HG03354 (cell line): ENCODE data around the gene SYCP2L.
"Not testable (repeated sequence)": the region's sequence is repeated elsewhere in the genome, so short reads cannot be mapped to it uniquely, and the experiment has no call there.

Source experiments
- ATAC-seq: cut with Tn5 transposase; IDR thresholded peaks from one replicate; pipeline ENCODE4 v1.9.1; 2021; ENCODE audit warnings: mild to moderate bottlenecking; ENCODE audit not compliant: unreplicated experiment, poor library complexity, severe bottlenecking

SYCP2L gene

DNA sequence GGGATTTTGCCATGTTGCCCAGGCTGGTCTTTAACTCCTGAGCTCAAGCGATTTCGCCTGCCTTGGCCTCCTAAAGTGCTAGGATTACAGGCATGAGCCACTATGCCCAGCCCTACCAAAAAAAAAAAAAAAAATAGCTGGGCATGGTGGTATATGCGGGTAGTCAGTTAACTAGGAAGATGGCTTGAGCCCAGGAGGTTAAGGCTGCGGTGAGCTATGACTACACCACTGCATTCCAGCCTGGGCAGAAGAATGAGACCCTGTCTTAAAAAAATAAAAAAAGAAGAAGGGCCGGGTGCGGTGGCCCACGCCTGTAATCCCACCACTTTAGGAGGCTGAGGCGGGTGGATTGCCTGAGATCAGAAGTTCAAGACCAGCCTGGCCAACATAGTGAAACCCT lies 107.0 kb downstream of the SYCP2L start:
- no peak for ATAC-seq

DNA sequence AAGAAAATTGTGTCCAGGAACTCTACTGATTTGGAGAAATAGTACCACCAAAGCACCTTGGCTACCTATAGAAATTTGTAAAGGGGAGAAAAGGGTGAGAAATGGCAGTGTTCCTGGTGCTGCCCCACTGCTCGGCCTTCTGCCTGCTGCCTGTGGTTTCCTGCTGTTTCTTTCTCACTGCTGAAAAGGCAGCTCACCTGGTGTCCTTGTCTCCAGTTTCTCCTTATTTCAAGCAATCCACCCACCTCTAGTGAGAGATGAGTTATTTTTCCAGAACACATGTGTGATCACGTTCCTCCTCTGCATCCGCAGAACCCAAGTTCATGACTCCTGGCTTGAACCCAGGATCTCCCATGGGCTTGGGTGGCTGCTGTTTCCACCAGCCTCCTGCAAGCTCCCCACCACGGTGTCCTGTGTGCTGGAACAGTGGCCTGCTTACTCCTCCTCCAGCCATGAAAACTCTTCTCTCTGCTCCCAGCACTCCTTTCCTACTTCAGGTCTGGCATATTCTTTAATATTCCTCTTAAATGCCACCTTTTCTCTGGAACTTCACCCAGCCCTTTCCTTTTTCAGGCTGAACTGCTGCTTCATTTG lies 108.4 kb downstream of the SYCP2L start:
- no peak for ATAC-seq

DNA sequence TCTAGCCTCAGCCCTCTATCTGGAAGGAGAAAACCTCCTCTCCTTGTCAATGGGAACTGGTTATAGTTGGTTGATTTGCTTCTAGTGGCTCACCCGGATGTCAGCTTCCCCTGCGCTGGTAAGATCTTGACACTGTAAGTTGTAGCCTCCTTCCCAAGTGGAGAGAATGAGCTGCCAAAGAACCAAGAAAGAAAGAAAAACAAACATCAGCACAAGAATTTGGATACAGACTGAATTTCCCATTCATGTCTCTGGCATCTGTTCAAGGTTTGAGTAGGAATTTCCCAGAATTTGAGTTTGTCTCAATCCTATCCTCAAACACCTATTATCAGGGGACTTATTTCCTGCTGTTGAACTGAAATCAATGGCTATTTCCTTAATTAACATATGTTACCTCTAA lies 113.1 kb downstream of the SYCP2L start:
- no peak for ATAC-seq

DNA sequence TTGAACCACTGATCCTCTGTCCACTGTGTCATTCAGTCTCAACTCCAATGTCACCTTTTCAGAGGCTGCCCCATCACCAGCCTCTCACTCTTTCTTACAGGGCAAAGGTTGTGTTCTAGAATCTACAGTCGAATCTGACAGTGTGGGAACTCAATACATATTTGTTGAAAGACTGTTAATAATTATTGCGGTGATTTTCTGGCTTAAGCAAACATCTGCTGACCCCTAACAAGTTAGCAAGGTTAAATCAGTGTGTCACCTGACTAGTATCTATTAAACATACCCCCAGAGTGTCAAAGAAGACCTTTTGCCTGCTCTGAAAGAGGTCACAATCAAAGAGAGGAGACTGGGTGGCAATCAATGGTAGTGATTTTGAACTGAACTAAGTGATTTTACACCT lies 115.3 kb downstream of the SYCP2L start:
- no peak for ATAC-seq

DNA sequence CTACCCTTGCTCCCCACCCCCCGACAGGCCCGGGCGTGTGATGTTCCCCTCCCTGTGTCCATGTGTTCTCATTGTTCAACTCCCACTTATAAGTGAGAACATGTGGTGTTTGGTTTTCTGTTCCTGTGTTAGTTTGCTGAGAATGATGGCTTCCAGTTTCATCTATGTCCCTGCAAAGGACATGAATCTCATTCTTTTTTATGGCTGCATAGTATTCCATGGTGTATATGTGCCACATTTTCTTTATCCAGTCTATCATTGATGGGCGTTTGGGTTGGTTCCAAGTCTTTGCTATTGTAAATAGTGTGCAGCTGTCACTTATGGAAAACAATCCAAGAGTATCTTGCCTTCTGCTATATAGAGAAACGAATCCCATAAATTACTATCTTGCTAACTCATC lies 116.4 kb downstream of the SYCP2L start:
- not testable (repeated sequence) for ATAC-seq

DNA sequence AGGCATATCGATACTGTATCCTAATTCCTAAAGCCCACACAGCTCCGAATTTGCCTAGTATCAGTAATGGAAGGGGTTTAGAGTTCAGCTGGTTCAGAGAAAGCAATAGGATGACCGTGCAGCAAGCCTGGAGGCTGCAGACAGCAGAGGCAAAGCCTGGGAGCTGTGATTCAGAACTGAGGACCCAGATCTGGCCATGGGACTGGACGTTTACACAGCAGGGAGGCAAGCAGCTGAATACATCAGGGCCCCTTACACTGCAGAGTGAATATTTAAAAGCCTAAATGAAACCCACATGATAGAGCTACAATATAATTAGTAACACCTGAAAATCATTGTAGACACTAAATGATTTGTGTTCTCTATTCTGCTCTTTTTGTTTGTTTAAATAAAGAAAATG lies 119.2 kb downstream of the SYCP2L start:
- no peak for ATAC-seq

DNA sequence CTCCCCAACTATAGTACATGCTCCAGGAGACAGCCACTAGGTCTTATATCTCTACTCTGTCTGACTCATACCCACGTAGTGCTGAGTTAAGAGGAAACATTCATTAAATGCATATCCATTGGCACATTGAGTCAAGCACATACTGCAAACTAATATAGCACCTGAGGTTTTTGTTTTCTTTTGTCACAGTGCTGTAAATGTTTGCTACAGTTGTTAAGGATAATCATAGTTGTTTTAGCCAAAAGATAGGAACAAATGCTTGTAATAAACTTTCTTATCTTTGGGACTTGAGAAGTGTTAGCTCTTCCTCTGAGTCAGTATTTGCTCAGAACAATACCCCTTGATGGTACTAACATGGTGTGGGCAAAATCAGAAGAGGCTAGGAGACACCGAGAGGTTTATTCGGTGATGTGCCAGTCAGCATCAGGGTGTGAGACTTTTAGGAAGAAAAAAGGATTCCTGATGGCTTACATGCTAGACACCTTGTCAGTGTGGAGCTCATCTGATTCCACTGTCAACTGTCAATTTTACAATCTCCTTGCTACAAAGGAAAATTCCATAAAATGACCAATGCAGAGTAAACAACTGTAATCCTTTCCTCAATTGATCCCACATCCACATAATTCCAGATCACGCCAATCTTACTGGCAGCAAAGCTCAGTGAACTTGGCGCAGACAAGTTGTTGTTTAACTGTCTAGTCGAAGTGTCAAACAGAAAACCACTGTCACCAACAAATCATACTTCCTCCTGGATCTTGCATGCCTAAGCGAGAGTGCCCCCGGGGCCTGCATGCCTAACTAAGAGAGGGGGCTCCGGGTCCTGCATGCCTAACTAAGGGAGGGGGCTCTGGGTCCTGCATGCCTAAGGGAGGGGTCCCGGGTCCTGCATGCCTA lies 121.1 kb downstream of the SYCP2L start:
- ATAC-seq: no peak

DNA sequence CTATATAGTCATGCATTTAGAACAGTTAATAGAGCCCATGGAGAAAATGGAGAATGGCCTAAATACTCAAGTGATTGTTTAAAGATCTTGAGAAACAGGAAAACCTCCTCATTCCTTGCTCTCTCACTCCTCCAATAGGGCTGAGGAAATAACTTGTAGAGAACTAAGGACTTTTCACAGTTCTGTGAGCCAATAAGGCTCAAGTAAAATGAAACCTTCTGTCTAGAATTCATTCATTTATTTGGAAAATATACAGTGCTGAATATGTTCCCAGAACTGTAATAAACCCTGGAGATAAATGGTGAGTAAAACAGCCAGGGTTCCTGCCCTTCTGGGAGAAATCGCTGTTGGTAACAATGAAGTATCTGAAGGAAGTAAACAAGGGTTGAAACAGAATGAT lies 122.0 kb downstream of the SYCP2L start:
- no peak for ATAC-seq

DNA sequence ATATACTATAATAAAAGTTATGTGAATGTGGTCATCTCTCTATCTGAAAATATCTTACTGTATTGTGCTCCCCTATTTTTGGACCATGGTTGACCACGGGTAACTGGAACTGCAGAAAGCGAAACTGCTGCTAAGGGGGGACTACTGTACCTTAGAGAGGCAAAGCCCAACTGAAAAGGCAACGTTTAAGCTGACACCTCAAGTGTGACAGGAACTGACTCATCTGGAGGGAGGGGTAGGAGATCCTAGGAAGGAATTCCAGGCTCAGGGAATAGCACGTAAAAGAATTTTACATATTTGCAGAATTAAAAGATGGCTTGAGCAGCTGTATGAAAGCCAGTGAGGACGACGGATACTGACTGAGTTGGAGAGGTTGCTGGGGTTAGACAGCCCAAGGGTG lies 122.5 kb downstream of the SYCP2L start:
- peak; percentile 73 for ATAC-seq

DNA sequence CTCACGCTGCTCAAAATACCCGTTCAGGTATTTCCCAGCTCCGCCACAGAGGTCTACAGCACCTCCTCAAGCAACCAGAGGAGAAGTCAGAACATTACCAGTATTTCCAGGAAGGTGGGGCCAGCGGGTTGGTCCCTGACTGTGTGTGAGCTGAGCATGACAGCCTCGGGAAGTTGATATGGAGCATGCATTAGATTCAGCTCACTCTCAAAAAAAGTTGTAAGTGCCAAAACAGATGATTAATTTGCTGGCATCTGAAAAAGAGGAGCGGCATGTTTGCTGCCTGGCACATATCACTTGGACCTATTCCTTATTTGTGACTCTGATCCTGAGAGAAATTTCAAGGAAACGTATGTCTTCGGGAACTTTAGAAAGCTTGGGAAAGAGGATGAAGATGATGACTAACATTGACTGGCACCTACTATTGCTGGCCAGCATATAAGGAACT lies 125.0 kb downstream of the SYCP2L start:
- ATAC-seq: no peak

DNA sequence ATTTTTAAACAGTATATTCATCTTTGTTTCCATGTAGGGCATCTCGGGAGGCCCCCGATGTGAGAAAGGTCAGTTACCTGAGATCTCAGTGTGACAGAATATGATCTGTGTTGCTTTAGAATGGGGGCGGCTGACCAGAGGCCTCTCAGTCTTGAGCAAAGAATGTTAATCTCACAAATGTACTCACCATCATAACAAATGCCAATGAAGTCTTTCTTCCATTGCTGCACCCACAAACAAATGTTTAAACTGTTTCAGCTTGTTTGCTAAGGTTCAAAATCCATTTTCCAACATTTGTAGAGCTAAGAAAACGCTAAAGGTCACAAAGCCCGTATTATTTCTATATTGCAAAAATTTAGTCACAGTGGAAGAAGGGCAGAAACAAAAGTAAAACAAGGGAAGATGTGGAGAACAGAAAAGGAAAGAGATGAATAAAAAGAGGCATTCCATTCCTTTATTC lies 125.5 kb downstream of the SYCP2L start:
- no peak for ATAC-seq

DNA sequence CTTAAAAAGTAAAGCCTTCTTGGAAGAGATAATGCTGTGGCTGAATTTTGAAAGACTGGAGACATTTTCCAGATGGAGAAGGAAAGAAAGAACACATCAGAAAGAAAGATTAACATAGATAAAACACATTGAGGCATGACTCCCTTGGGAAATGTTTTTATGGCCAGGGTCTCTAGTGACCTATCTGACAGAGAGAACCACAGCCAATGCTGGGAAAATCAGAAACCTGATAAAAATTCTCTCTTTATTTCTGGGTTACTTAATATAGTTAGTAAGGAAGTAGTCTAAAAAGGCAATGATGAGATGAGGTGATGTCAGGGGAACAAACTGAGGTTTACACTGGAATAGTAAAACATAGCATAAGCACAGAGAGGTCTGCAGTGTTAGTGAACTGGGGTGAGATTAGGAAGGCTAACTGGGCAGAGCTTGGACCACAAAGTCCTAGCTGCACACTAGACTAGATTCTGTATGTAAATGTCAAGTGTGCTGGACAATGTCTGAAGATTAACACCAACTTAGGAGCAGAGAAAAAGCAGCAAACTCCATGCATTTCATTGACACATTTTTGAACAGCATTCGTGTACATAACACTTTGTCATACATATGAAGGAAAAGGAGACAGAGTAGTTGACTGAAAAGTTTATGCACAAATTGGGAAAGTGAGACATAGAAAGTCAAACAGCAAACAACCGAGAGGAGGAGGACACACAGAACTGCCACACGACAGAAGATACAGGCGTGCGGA lies 126.3 kb downstream of the SYCP2L start:
- ATAC-seq: no peak

DNA sequence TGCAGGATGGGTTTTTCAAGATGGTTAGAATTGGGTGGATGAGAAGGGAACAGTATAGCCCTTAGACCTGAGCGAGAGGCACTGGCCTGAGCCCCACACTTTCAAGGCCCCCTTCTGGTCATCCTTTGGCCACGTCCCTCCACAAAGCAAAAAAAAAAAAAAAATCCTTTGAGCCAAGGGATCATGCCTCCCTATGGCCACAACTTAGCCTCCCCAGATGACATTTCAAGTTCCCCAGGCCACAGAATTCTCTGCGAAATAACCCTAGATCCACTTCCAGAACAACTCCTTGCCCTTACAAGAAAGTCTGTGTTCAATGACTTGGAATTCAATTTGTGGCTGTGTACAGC lies 126.8 kb downstream of the SYCP2L start:
- ATAC-seq: no peak

DNA sequence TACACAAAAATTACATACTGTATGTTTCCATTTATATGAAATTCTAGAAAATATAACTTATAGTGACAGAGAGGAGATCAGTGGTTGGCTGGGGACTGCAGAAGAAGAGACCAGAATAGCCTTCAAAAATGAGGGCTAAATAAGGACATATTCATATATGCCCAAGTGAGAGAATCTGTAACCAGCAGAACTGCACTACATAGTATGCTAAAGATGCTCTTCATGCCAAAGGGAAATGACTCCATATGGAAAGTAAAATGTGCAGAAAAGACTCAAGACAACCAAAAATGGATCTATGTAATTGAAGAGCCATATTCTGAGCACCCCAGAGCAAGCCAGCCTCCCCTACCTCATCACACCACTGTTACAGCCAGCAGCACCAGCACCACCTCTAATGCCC lies 128.2 kb downstream of the SYCP2L start:
- ATAC-seq: no peak

DNA sequence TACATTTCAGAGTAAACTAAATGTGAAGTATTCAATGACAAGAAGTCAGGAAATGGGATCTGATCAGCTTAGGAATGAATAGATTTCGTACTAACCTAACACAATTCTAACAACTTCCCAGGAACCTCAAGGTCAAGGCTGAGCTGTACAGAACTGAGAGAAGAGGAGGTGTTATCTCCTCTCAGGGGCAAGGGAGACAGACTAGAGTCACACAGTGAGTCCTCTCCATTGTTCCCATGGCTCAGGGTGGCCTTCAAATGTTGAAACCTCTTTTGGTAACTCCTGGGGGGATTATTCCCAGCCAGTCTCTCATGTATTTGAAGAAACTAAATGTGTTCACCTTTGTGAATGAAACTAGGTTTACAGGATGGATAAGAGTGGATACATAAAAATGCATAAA lies 129.6 kb downstream of the SYCP2L start:
- no peak for ATAC-seq

DNA sequence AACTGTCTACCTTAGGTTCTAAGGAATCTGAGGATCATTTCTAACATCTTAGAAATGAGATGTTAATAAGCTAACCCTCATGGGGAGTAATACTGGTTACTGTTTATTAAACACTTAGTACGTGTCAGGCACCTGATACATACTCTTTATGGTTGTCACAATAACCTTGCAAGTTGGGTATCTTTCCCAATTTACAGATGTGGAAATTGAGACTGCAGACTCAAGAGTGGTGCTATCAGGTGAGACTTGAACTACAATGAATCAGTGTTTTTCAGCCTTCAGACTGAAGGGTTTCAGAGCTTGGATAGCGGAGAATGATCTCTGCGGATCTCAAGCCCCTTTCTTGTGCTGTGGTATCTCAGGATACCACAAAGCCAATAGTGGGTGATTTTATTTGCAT lies 130.2 kb downstream of the SYCP2L start:
- ATAC-seq: no peak

DNA sequence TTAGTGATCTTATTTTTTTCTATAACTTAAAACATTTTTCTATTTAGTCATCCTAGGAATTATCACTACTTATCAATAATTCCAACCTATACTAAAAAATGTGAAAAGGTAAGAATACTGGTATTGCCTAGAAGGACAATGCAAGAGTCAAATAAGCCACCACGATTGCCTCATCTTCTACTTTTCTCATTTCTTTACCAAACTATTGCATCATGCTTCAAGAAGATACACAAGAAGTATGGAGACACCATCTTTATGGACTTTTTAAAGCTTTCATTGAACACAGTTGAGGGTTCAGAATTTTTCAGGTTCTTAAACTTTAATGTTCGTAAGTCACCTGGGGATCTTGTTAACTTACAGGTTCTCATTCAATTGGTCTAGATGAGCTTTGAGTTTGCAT lies 131.4 kb downstream of the SYCP2L start:
- ATAC-seq: no peak

DNA sequence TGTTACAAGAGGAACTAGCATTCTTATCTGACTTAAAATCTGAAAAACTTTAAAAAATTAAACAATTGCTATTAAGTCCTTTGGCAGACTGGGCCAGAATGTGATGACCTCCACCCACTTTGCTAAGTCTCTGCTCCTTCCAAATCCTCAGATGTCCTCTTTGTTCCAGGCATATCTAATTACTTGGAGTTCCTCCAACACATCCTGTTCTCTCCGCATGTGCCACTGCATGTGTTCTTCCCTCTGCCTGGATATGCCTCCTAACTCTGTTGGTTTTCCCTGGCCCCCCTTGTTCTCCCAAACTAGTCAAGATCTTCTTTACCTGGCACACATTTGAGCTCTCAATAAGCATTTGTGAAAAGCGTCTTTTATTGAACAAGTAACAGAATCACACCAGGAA lies 134.2 kb downstream of the SYCP2L start:
- ATAC-seq: no peak

DNA sequence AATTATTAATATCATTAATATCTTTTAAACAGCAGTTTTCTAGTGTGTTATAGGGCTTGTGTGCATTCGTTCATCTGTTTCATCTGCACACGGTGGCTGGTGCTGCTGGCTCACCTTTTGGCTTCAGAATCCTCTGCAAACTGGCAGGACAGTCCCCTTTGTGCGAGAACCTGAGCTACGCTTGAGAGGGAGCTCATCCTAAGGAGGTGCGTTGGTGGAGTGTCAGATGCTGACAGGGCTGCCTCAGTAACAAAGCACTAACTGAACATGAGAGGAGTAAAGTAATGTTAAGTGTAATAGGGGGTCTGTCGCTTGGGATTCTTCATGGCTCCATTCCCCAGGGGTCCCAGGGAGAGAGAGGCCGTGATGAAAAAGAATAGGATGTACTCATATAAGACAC lies 134.9 kb downstream of the SYCP2L start:
- no peak for ATAC-seq

DNA sequence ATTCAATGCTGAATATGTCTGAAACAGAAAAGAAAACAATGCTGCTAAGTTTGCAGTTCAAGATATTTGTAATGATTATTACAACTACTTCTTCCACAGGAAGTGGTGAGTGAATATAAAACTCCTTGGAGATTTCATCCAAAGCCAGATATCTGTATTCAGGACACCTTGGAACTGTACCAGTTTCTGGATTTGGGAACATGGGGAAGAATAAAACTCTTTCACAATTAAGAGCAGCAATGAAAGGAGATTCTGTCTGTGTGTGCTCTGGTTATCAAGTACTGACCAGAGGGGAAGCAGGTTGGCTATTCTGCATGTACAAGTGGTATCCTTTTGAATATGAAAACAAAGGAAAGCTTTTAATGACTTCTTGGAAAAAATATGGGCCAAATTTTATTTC lies 136.2 kb downstream of the SYCP2L start:
- ATAC-seq: no peak
